Activated effector memory CD4-positive, alpha-beta T cell treated with anti-CD3 and anti-CD28 coated beads, Interleukin-2, amount 50 U/mL, for 16 hours (primary cell): ENCODE data around the gene SLC1A6.
"Not testable (repeated sequence)": the region's sequence is repeated elsewhere in the genome, so short reads cannot be mapped to it uniquely, and the experiment has no call there.

ENCODE experiments used
- DNase-seq: peaks from one replicate; pipeline ENCODE4 v3.0.0-alpha.2; 2020

The SLC1A6 gene

DNA sequence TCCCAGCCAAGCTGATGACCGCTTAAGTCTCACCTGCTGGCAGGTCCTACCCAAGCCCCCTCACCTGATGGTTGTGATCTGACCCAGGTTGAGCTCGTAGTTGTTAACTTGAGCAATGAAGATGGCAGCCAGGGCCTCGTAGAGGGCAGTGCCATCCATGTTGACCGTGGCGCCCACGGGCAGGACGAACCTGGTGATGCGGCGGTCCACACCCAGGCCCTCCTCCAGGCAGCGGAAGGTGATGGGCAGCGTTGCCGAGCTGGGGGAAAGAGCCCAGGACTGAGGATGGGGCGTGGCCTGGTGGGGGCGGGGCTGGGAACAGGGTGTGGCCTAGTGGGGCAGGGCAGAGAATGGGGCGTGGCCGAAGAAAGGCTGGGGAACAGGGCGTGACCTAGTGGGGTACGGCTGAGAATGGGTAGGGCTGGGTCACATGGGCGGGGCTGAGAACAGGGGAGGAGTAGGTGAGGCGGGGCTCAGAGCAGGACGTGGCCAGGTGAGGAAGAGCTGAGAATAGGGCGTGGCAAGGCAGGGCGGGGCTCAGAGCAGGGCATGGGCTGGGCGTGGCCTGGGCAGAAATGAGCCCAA is 25.5 kb downstream of the SLC1A6 start:
- DNase-seq: no peak

DNA sequence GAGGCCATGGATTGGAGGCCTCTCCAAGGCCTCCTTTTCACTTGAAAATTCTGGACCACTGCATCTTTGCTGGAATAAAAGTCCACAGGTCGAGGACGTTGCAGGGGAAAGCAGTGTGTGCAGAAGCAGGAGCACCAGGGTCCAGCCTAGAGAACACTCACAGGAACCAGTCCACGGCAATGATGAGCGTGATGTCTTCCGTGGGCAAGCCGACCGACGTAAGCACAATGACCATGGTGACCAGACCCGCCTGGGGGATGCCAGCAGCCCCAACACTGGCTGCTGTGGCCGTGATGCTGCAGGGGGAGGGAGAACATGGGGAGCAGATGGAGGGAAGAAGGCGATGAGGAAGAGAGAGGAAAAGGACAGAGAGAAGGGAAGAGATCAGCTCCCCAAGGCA is 26.9 kb downstream of the SLC1A6 start:
- DNase-seq: no peak

DNA sequence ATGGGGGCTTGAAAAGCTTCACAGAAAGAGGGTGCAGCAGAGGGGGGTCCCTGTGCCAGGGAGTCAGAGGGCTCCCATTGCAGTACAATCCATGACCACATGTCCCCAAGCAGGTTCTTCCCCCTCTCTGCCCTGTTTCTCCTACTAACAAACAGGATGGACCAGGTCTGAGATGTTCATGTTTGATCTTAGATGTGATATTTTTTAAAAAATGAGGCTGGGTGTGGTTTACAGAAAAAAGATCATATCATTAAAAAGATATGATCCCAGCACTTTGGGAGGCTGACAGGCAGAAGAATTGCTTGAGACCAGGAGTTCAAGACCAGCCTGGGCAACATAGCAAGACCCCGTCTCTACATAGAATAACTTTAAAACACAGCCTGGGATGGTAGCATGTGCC is 29.2 kb downstream of the SLC1A6 start:
- DNase-seq: no peak

DNA sequence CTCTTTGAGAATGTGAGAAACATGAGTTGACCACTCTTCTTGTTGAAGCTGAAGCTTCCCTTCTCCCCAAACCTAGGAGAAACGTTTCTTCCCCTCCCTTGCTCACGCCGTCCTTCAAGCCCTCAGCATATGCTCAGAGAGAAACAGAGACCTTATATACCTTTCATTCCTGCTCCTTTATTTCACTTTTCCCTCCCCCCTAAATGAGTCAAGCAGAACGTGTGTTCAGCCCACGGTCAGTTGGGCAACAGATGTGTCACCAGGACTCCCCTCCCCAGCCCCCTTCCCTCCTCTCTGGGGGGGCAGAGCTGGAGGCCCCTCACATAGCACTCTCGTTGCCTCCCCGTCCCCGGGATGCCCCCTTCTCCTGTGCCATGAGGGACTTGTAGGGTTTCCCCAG is 29.8 kb downstream of the SLC1A6 start:
- no peak for DNase-seq

- not testable (repeated sequence) for DNase-seq
Measured at GRCh38 chr19:14949413-14949812, 30.3 kb downstream of the SLC1A6 start.

- no peak for DNase-seq
Measured at GRCh38 chr19:14944456-14944855, 35.2 kb downstream of the SLC1A6 start.

DNA sequence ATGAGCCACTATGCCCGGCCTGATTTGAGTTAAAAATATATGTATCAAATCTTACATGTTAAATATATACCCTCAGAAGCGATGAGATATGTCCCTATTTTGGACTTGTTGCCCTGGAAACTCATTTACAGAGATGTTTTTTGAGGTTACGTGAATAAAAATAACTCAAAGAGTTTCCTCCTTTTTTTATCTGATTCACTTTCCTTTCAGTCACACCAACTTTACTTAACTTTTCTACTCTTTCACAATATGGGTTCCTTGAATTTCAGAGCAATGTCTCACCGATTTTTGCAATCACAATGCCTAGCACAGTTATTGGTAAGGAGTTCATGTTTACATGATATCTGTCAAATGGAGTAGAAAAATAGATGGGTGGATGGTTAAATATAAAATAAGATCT is 36.1 kb downstream of the SLC1A6 start:
- DNase-seq: no peak

GRCh38 chr19:14941189-14941588 is 38.5 kb downstream of the SLC1A6 start, which contains the start of gene OR7C2:
TSS of gene OR7C2 (plus strand) at chr19:14941489. CDS start at chr19:14941489, 0 bp downstream.
- no peak for DNase-seq

- no peak for DNase-seq
Measured at GRCh38 chr19:14940266-14940665, 39.4 kb downstream of the SLC1A6 start.

GRCh38 chr19:14933506-14933905 is 46.2 kb downstream of the SLC1A6 start:
- no peak for DNase-seq

DNA sequence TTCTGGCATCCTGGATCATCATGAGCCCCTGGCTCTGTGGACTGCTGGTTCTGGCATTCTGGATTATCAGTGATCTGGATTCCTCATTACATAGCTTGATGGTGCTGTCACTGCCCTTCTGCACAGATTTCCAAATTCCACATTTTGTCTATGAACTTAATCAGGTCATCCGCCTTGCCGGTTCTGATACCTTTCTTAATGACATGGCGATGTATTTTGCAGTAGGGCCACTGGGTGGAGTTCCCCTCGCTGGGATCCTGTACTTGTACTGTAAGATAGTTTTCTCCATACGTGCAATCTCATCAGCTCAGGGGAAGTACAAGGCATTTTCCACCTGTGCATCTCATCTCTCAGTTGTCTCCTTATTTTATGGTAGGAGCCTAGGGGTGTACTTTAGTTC is 62.8 kb downstream of the SLC1A6 start:
- no peak for DNase-seq

DNA sequence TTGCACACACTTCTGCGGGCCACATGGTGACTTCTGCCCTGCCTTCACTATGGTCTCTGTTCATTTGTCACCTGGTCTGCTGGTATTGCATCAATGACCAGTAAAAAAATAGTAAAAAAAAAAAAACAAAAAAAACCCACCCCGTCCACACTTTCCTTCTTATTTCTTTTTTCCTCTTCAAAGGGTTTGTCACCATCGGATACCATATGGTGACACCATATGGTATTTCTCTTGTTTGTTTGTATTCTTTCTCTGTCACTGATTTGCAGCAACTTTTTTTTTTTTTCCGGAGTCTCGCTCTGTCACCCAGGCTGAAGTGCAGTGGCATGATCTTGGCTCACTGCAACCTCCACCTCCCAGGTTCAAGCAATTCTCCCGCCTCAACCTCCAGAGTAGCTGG is 64.5 kb downstream of the SLC1A6 start:
- no peak for DNase-seq

- DNase-seq: no peak
Measured at GRCh38 chr19:14906711-14907110, 73.0 kb downstream of the SLC1A6 start.

DNA sequence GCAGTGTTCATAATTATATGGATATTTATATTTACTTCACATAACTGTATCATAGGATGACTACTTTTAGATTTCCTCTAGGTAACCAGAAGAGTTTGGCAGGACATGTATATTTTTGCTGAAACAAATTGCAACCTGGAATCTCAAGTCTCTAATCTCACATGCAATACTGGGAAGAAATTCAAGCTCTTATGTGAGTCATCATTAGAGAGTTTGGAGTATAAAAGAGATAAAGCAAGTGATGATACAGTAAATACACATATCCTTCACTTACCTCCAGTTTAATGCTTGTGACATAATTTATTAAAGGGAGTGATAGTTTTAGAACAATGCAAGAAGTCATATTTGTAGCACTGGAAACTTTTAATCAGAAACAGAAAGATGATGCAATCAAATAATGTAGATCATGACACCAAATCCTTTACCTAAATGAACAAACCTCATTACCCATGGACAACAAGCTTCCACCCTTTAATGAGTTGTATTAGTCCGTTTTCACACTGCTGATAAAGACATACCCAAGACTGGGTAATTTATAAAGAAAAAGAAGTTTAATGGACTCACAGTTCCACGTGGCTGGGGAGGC is 77.9 kb downstream of the SLC1A6 start:
- no peak for DNase-seq
